GM19452 (cell line): Measurements from ENCODE around the gene MRPL30.
"Not testable (repeated sequence)": the region's sequence is repeated elsewhere in the genome, so short reads cannot be mapped to it uniquely, and the experiment has no call there.

Experiments used
- ATAC-seq: cut with Tn5 transposase; IDR thresholded peaks from one replicate; pipeline ENCODE4 v1.9.1; 2021; ENCODE audit not compliant: unreplicated experiment

Gene MRPL30

DNA sequence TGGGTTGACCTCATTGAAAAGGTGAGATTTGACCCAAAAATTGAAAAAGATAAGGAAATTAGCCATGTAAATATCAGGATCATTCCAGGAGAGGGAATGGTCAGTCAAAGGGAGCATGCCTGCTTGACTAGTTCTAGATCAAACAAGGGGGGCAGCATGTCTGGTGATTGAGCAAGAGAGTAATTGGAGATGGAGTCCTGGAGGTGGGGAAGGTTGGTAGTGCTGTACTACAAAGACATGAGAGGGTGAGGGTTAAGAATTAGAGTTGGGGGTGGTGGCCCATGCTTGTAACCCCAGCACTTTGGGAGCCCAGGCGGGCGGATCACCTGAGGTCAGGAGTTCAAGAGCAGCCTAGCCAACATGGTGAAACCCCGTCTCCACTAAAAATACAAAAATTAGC, 2.0 kb downstream of the MRPL30 start:
- ATAC-seq: no peak

DNA sequence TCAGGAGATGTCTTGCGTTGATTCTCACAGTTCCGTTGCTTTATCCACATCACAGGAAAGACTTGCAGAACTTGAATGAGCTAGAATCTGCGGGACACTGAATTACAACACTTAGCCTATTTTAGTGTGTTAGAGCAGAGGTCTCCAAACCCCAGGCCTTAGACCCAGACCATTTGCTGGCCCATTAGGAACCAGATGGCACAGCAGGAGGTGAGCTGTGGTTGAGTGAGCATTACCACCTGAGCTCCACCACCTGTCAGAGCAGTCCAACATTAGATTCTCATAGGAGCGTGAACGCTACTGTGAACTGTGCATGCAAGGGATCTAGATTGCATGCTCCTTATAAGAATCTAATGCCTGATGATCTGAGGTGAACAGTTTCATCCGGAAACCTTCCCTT, 3.8 kb downstream of the MRPL30 start:
- no peak for ATAC-seq

DNA sequence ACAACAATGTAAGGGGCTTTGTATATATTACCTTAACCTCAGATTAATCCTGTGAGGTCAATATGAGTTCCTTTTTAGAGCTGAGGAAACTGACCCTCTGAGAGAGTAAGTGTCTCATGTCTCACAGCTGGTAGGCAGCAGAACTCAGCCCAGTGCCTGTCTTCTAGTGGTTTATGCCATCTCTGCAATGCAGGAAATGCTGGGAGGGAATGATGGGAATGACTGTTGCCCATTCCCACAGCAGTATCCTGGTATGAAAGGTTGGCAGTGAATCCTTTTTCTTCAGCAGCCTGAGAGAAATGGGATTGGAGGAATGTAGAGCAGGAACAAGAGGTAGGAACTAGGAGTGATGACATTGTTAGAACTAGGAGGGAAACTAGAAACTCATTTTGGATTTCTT, 6.0 kb downstream of the MRPL30 start:
- ATAC-seq: no peak

DNA sequence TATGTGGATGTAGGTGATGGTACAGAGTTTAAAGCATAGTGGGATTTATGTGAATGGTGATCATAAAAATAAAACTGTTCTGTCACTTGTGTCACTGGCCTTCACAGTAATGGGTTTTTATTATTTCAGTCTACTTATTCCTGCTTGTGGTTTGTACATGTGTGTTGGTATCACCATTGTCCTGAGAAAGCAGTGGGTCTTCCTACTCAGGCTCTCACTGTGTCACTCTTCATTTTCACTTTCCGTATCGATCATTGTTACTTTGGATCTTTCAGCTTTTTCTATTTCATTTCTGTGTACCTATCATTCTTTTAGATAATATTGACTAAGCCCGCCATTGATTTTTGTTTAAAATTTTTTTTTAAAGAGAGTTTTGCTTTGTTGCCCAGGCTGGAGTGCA, 7.4 kb downstream of the MRPL30 start:
- ATAC-seq: no peak

DNA sequence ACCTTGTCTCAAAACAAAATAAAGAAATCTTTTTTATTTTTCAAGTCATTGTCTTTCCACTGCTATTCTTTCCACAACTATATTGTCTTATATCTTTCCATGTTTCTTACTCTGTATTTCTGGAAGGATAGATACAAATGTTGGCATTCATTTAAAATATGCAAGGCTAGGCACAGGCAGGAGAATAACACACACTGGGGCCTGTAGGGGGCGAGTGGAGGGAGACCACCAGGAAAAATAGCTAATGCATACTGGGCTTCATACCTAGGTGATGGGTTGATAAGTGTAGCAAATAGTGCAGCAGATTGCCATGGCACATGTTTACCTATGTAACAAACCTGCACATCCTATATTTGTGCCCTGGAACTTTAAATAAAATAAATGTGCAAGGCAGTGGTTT, 9.6 kb downstream of the MRPL30 start:
- no peak for ATAC-seq

DNA sequence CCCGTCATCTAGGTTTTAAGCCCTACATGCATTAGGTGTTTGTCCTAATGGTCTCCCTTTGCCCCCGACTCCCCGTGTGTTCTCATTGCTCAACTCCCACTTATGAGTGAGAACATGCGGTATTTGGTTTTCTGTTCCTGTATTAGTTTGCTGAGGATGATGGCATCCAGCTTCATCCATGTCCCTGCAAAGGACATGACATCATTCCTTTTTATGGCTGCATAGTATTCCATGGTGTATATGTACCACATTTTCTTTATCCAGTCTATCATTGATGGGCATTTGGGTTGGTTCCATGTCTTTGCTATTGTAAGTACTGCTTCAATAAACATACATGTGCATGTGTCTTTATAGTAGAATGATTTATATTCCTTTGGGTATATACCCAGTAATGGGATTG, 11.4 kb downstream of the MRPL30 start:
- ATAC-seq: not testable (repeated sequence)

DNA sequence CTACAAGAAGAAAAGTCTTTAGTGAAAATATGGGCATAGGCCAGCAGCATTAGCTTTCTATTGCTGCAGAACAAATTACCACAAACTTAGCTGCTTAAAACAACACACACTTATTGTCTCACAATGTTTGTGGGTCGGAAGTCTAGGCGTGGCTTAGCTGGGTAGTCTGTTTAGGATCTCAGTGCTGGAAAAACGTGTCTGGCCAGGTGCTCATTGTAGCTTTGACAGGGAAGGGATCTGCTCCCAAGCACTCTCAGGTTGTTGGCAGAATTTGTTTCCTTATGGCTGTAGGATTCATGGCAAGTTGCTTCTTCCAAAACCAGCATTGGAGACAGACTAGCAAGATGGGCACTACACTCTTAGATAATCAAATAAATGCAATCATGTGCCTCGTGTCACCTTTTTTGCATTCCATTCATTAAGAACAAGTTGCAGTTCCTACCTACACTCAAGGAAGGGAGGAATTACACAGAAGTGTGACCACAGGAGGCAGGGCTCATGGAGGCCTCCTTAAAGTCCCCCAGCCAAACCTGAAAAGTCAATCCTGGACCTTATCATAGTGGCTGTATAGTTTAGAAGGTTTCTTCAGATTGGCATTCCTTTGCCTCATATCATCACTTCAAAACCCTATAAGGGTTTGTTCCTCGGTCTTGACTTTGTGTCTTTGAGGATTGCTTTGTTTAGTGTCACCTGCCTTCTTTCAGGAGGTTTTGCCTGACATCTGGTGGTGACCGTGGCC, 17.3 kb downstream of the MRPL30 start:
- ATAC-seq: no peak

DNA sequence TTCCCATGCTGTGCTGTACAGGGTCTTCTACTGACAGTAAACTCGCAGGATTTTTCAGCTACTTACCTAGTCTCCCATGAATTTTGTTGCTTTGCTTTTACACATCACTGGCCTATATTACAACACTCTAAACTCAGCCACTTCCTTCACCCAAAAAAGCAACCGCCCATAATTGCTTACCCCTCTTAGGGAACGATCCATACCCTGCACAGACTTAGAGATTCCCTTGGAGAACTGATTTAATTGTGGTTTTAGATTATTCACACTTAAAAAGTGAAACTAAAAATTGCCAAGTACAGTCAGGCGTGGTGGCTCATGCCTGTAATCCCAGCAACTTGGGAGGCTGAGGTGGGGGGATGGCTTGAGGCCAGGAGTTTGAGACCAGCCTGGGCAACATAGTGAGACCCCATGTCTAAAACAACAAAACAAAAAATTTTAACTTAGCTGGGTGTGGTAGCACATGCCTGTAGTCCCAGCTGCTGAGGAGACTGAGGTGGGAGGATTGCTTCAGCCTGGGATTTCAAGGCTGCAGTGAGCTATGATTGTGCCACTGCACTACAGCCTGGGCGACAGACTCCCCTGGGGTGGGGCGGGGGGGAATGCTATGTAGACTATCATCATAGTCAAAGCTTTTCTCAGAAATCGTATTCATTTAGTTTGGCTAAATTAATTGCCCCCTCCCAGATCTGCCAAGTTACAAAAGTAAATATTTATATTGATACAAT, 19.3 kb downstream of the MRPL30 start:
- no peak for ATAC-seq

DNA sequence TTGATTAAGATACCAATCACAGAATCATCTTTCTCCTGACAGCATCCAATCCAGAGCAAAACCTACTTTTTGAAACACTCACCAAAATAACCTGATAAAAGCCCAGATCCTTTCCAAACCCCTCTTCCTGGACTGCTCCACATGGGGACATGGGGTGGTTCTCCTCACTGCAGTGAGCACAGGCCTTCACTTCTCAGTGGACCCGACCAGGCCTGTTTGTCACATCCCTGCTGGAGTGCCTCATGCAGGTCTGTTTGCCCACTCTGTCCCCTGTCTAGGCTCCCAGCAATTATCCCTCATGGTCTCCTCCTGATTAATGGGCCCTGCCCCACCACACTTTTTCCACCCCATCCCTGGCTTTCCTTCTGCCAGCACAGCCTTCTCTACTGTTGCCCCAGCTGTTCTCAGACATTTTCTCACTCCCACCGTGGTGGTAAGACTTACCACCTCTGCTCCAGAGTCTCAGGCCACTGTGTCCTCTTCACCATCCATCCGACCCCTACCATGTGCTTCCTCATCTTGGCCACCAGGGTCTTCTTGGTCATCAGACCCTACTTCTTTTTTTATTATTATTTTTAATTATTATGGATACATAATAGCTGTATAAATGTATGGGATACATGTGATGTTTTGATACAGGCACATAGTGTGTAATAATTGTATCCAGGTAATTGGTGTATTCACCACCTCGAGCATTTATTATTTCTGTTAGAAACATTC, 21.1 kb downstream of the MRPL30 start:
- ATAC-seq: no peak

DNA sequence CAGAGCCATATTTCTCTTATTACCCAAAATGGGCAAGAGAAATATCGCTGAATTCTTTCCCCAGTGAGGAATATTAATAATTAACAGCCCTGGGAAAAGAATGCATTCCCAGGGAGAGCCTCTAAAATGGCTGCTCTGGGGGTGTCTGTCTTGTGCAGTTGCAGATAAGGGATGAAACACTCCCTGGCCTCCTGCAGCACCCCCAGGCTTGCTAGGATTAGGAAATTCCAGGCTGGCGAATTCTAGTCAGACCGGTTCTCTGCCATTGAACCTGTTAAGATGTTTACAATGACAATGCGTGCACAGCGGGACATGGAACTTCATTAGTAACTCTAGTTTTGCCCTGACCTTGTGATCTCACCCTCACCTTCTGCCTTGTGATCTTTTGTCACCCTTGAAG, 24.5 kb downstream of the MRPL30 start:
- ATAC-seq: no peak

DNA sequence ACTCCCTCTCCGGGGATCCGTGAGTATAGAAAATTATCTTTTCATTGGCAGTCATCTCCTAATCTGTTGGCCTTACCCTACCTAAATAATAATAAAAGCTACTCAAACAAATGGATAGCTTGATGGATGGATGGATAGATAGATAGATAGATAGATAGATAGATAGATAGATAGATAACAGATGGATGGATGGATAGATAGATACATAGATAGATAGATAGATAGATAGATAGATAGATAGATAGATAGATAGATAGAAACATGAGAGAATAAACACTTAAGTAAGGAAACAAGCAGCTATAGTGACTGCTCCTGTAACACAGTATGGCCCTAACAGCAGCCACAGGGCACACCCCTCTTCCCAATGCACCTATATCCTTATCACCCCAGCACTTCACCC, 35.1 kb downstream of the MRPL30 start:
- no peak for ATAC-seq

DNA sequence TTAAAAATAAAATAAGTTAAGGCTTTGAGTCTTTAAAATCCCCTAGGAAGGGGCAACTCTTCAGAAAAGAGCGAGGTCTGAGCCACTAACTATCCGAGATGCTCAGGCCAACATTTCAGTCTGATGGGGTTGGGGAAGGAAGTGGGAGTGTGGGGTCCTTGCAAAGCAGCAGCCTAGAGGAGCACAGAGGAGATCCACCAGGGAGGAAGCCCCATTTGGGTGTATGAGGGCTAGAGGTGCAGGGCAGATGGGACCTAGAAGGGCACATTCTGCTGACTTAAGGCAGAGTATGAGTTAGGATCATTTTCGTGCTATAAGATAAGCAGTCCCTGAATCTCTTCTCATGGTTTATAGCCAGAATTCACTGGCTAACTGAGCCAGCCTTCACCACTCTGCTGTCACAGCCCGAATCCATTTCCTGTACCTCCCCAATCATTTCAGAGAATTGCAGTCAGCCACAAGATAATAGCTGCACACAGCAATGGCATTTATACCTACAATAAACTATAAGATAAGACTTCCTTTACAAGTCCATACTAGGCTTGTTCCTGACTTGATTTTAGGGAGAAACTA, 37.0 kb downstream of the MRPL30 start:
- no peak for ATAC-seq

DNA sequence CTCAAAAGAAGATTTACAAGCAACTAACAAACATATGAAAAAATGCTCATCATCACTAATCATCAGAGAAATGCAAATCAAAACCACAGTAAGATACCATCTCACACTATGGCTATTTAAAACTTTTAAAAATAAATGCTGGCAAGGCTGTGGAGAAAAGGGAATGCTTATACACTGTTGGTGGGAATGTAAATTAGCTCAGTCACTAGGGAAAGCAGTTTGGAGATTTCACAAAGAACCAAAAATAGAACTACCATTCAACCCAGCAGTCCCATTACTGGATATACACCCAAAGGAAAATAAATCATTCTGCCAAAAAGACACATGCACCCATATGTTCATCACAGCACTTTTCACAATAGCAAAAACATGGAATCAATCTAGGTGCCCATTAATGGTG, 52.2 kb downstream of the MRPL30 start:
- not testable (repeated sequence) for ATAC-seq

DNA sequence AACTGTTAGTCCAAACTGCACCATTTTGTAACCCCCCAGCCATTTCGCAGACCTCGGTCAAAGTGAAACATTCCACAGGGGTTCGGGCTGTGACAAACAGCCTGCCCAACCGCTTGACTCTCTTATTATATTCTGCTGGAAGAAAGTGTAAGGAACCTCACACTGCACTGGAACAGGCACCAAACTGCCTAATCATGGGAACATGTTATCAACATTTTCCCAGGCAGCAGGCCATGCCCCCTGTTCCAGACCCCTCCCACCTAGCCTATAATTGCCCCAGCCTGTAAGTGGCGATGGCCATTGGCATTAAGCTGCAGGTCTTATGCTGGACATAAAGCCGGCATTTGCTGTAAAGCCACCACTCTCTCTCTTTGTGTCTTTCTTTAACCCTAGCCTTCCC, 57.6 kb downstream of the MRPL30 start:
- ATAC-seq: no peak

DNA sequence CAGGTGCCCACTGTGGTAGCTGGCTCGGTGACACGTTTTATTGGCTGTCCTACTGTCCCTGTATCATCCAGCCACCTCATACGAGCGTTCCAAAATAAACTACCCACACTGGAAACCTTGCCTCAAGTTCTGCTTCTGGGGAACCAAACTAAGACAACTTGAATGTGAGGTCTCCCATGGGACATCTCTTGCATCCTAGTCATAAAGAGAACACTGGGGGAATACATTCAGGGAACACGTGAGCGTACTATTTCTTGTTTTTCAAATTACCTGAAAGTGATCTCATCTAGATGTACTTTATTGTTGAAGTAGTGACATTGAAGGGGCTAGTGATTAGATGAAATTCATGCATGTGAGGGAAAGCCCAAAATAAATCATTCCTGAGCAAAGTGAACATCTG, 59.4 kb downstream of the MRPL30 start:
- no peak for ATAC-seq

DNA sequence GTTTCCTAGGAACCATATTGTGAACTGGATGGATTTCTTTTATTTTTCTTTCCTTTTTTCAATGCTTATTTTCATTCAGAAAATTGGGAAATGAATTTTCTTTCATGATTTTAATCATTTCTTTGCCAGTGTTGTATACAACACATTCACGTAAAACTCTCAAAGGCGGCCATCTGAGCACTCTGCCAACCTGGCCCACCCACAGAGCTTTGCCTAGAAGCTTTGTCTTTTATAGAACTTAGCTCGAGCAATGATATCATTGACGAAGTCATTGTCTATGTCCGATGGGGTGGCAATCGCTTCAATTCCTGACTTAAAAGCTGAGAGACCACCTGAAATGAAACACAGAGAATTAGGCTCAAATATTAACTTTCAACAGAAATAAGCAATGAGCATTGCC, 61.2 kb downstream of the MRPL30 start:
- no peak for ATAC-seq
